Muscle layer of duodenum (tissue), 2 donors: ENCODE data around the gene COX7B2.

Experiments
- H3K27ac ChIP-seq: one replicate; pipeline ENCODE4 v1.7.0; 2013; ENCODE audit warnings: mild to moderate bottlenecking, low read length
- H3K27me3 ChIP-seq: one replicate; pipeline ENCODE4 v1.7.0; 2013; ENCODE audit warnings: low read depth, mild to moderate bottlenecking, control low read depth, low read length
- H3K36me3 ChIP-seq, 2 donors: one replicate each; pipeline ENCODE4 v1.7.0; 2013; ENCODE audit warnings: low read length in 2 of 2, control low read depth in 1 of 2, mild to moderate bottlenecking in 1 of 2; ENCODE audit not compliant: insufficient read depth in 2 of 2, control insufficient read depth in 1 of 2
- H3K4me1 ChIP-seq, 2 donors: one replicate each; pipeline ENCODE4 v1.7.0; 2013; ENCODE audit warnings: low read length in 2 of 2, mild to moderate bottlenecking in 2 of 2, control low read depth in 1 of 2, moderate library complexity in 1 of 2; ENCODE audit not compliant: insufficient read depth in 2 of 2, control insufficient read depth in 1 of 2
- H3K4me3 ChIP-seq, 2 donors: one replicate each; pipeline ENCODE4 v1.7.0; 2013; ENCODE audit warnings: low read length in 2 of 2, low read depth in 1 of 2, mild to moderate bottlenecking in 1 of 2
- H3K9me3 ChIP-seq, 2 donors: one replicate each; pipeline ENCODE4 v1.7.0; 2013; ENCODE audit warnings: low read length in 2 of 2, control low read depth in 1 of 2, mild to moderate bottlenecking in 1 of 2; ENCODE audit not compliant: control insufficient read depth in 1 of 2
- donor health status: healthy.

Gene COX7B2

GRCh38 chr4:46715468-46715867, 193.6 kb downstream of the COX7B2 start:
- Histone ChIP-seq H3K36me3 (no peaks in the 10 kb centered on the region), H3K27me3 (no peaks in the 10 kb centered on the region), H3K4me1 (no peaks in the 10 kb centered on the region), H3K4me3 (no peak overlapping the region), H3K9me3 (no peaks in the 10 kb centered on the region), H3K27ac (no peak overlapping the region)

GRCh38 chr4:46698891-46699290, 210.2 kb downstream of the COX7B2 start:
- Histone ChIP-seq H3K36me3 (no peaks in the 10 kb centered on the region), H3K27me3 (no peaks in the 10 kb centered on the region), H3K27ac (no peak overlapping the region), H3K4me3 (no peak overlapping the region), H3K4me1 (no peaks in the 10 kb centered on the region), H3K9me3 (no peaks in the 10 kb centered on the region)
